ENCODE data around the gene GALNTL6. TPM values are rescaled to one million over a fixed set of nuclear protein-coding genes. Genes with fewer than 3 reads are reported as not detected.

The GALNTL6 gene
- total and polyA plus RNA-seq, 2 donors (not counting 1 experiment from before 2014, with no cell fraction given), result 0.99 to 1.1 TPM

DNA sequence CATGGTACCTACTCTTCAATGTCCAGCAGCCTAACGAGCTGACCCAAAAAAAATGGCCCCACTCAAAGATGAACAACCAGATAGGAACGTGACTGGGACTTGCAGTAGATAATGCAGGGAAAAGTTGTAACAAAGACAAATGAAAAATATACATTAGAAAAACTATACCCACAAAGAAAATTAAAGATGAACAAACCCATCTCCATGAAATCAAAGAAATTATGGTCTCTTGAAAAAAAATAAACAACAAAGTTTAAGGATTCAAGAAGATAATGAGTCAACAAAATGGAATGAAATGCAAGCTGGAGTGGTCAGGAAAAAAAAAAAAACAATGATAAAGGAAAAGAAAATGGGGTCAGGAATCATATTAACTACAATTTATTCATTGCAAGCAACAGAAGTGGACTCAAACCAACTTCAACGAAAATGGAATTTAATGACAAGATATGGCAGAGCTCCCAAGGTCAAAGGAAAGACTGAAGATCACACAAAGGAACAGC, 1045.6 kb downstream of the GALNTL6 start:
- no CpG with 5 or more reads among the region's 3 CpGs for WGBS (ENCODE audit: insufficient coverage)

GRCh38 chr4:172865103-172865502, 1051.9 kb downstream of the GALNTL6 start:
- intact Hi-C loops (cut with micrococcal nuclease), result no loop called here
- H2AFZ ChIP-seq (ENCODE audit: insufficient read depth, low read depth, low read length, poor library complexity, severe bottlenecking), result no peak overlapping the region
- H3K36me3 ChIP-seq (replicated peaks in 1 of 2; ENCODE audit: control extremely low read depth in 1 of 2, control insufficient read depth in 1 of 2, extremely low read depth in 1 of 2, insufficient read depth in 2 of 2, low read length in 1 of 2), result no peaks in the 10 kb centered on the region
- Mint-ChIP-seq H3K27me3 (no peaks in the 10 kb centered on the region), H3K9me3 (ENCODE audit: insufficient read depth) (peaks cover 7% of the 10 kb centered on the region), H3K27ac (no peak overlapping the region), H3K4me1 (no peaks in the 10 kb centered on the region), H3K4me3 (no peak overlapping the region)
- no peak overlapping the region for H3K4me3 ChIP-seq (ENCODE audit: control extremely low read depth in 1 of 5, extremely low read depth in 1 of 5, insufficient read depth in 1 of 5, low read depth in 2 of 5, low read length in 4 of 5)
- H3K9ac ChIP-seq (ENCODE audit: low read length), result no peak overlapping the region
- DNase-seq (no peak), ATAC-seq (ENCODE audit: low read depth) (no peak)
- H3K4me2 ChIP-seq (replicated peaks; ENCODE audit: low read depth, low read length, poor library complexity, severe bottlenecking), result no peak overlapping the region
- TF ChIP-seq EZH2 (IDR thresholded peaks at IDR 0.05; ENCODE audit: borderline replicate concordance, insufficient read depth, low read depth, low read length, poor library complexity, severe bottlenecking), result no peak
- TF ChIP-seq, protein P1, sequence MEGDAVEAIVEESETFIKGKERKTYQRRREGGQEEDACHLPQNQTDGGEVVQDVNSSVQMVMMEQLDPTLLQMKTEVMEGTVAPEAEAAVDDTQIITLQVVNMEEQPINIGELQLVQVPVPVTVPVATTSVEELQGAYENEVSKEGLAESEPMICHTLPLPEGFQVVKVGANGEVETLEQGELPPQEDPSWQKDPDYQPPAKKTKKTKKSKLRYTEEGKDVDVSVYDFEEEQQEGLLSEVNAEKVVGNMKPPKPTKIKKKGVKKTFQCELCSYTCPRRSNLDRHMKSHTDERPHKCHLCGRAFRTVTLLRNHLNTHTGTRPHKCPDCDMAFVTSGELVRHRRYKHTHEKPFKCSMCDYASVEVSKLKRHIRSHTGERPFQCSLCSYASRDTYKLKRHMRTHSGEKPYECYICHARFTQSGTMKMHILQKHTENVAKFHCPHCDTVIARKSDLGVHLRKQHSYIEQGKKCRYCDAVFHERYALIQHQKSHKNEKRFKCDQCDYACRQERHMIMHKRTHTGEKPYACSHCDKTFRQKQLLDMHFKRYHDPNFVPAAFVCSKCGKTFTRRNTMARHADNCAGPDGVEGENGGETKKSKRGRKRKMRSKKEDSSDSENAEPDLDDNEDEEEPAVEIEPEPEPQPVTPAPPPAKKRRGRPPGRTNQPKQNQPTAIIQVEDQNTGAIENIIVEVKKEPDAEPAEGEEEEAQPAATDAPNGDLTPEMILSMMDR (IDR thresholded peaks at IDR 0.05), result no peak
- H3K4me1 ChIP-seq (ENCODE audit: control insufficient read depth in 2 of 2, insufficient read depth in 2 of 2, low read length in 2 of 2), result no peaks in the 10 kb centered on the region
- peaks cover 0 to 8% (median 1%) of the 10 kb centered on the region in 3 donors for H3K9me3 ChIP-seq (ENCODE audit: control extremely low read depth in 1 of 3, control insufficient read depth in 2 of 3, insufficient read depth in 1 of 3, low read length in 2 of 3)
- ChIA-PET POLR2A (no interaction called here), CTCF (no interaction called here)
- WGBS (ENCODE audit: insufficient coverage), result 100% methylated on average over 1 of the region's 2 CpGs
- no peaks in the 10 kb centered on the region for H4K20me1 ChIP-seq (ENCODE audit: control insufficient read depth, insufficient read depth, low read length, poor library complexity, severe bottlenecking)
- no peaks in the 10 kb centered on the region for H3K27me3 ChIP-seq (replicated peaks in 1 of 4; ENCODE audit: control extremely low read depth in 1 of 4, control insufficient read depth in 3 of 4, insufficient read depth in 4 of 4, low read length in 3 of 4)
- no peak overlapping the region for H3K27ac ChIP-seq (ENCODE audit: low read length in 2 of 2)
- no peaks in the 10 kb centered on the region for H3K79me2 ChIP-seq (ENCODE audit: control insufficient read depth, insufficient read depth, low read length)

More for the DNA sequence above, 1045.6 kb downstream of the GALNTL6 start:
- Histone ChIP-seq H4K20me1 (ENCODE audit: control insufficient read depth, insufficient read depth, low read length, poor library complexity, severe bottlenecking) (no peaks in the 10 kb centered on the region), H3K4me2 (replicated peaks; ENCODE audit: low read depth, low read length, poor library complexity, severe bottlenecking) (no peak overlapping the region), H3K9me3 (ENCODE audit: control extremely low read depth in 1 of 3, control insufficient read depth in 2 of 3, insufficient read depth in 1 of 3, low read length in 2 of 3) (peaks cover 0 to 8% (median 0%) of the 10 kb centered on the region in 3 donors), H3K27me3 (replicated peaks in 1 of 4; ENCODE audit: control extremely low read depth in 1 of 4, control insufficient read depth in 3 of 4, insufficient read depth in 4 of 4, low read length in 3 of 4) (no peaks in the 10 kb centered on the region), H3K79me2 (ENCODE audit: control insufficient read depth, insufficient read depth, low read length) (no peaks in the 10 kb centered on the region), H3K9ac (ENCODE audit: low read length) (no peak overlapping the region), H3K4me3 (ENCODE audit: control extremely low read depth in 1 of 5, extremely low read depth in 1 of 5, insufficient read depth in 1 of 5, low read depth in 2 of 5, low read length in 4 of 5) (no peak overlapping the region), H2AFZ (ENCODE audit: insufficient read depth, low read depth, low read length, poor library complexity, severe bottlenecking) (no peak overlapping the region), H3K4me1 (ENCODE audit: control insufficient read depth in 2 of 2, insufficient read depth in 2 of 2, low read length in 2 of 2) (no peaks in the 10 kb centered on the region), H3K27ac (ENCODE audit: low read length in 2 of 2) (no peak overlapping the region), H3K36me3 (replicated peaks in 1 of 2; ENCODE audit: control extremely low read depth in 1 of 2, control insufficient read depth in 1 of 2, extremely low read depth in 1 of 2, insufficient read depth in 2 of 2, low read length in 1 of 2) (no peaks in the 10 kb centered on the region)
- ATAC-seq (ENCODE audit: low read depth) (no peak), DNase-seq (no peak)
- H3K27me3 Mint-ChIP-seq, result no peaks in the 10 kb centered on the region
- no peak overlapping the region for H3K4me3 Mint-ChIP-seq
- POLR2A ChIA-PET, result no interaction called here
- CTCF ChIA-PET, result no interaction called here
- no peak overlapping the region for H3K27ac Mint-ChIP-seq
- no peaks in the 10 kb centered on the region for H3K4me1 Mint-ChIP-seq
- TF ChIP-seq, protein P1 (IDR thresholded peaks at IDR 0.05), result no peak
- no peak for TF ChIP-seq EZH2 (IDR thresholded peaks at IDR 0.05; ENCODE audit: borderline replicate concordance, insufficient read depth, low read depth, low read length, poor library complexity, severe bottlenecking)
- H3K9me3 Mint-ChIP-seq (ENCODE audit: insufficient read depth), result peaks cover 4% of the 10 kb centered on the region
- intact Hi-C loops (cut with micrococcal nuclease), result no loop called here
